ENCODE measurements around the gene HCFC1R1. TPM values are rescaled to one million over a fixed set of nuclear protein-coding genes. Genes with fewer than 3 reads are reported as not detected.

The HCFC1R1 gene
- polyA plus RNA-seq, 1 of the 3 experiments (the other 2 are of a cell fraction) = 54.9 TPM

DNA sequence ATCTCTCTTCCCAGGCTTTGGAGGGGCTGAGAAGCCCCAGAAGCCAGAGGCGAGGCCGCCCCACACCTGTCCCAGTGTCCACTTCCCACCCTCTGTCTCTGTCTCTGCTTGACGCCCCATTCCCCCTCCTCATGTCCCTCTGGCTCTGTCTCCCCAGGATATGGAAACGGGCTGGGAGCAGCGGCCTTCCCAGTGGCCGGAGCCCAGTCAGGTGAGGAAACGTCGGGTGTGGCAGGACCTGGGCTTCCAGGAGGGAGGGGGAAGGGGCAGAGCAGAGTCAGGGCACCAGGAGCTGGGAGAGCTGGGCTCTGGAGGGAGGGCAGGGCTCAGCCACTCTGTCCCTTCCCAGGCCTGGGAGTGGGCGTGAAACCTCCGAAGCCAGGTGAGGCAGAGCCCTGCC lies 32.9 kb downstream of the HCFC1R1 start (continued):
- TF ChIP-seq ZBTB33 (IDR thresholded peaks at IDR 0.05; ENCODE audit: borderline replicate concordance, low read depth) = no peak

- WGBS (ENCODE audit: low lambda C conversion rate) = 85% methylated on average over 5 of the region's 8 CpGs
- no peaks in the 10 kb centered on the region for H3K9me3 ChIP-seq
- no peak for DNase-seq
- no peaks in the 10 kb centered on the region for H4K20me1 ChIP-seq (ENCODE audit: insufficient read depth)
- no peaks in the 10 kb centered on the region for H3K36me3 ChIP-seq (replicated peaks in 1 of 2; ENCODE audit: control insufficient read depth in 1 of 2, insufficient read depth in 2 of 2, low read length in 1 of 2)
- no peaks in the 10 kb centered on the region for H3F3A ChIP-seq (replicated peaks; ENCODE audit: insufficient read depth)
- no peaks in the 10 kb centered on the region for H3K27me3 ChIP-seq (ENCODE audit: insufficient read depth)
- H3K9me2 ChIP-seq = no peaks in the 10 kb centered on the region
- POLR2A ChIA-PET = no interaction called here
- no peak overlapping the region for H3K9ac ChIP-seq
- H2AFZ ChIP-seq (ENCODE audit: low read depth) = no peak overlapping the region
- no peak overlapping the region for H3K27ac ChIP-seq (ENCODE audit: low read depth in 2 of 2, low read length in 1 of 2)
- no peak overlapping the region for H3K4me2 ChIP-seq
- H3K4me3 ChIP-seq (ENCODE audit: low read depth in 2 of 2, low read length in 1 of 2) = no peak overlapping the region
- TF ChIP-seq YY1 (IDR thresholded peaks at IDR 0.05; ENCODE audit: low read depth) (no peak), REST (IDR thresholded peaks at IDR 0.05; ENCODE audit: low read depth, low read length) (no peak), JUND (IDR thresholded peaks at IDR 0.05) (no peak), CHD2 (IDR thresholded peaks at IDR 0.05; ENCODE audit: low read length, partially characterized antibody) (no peak), POLR2AphosphoS5 (IDR thresholded peaks at IDR 0.05; ENCODE audit: low read depth, low read length) (no peak), RCOR1 (IDR thresholded peaks at IDR 0.05; ENCODE audit: low read length) (no peak), GATA2 (CRISPR knock-in tag; IDR thresholded peaks at IDR 0.05) (no peak), GABPA (IDR thresholded peaks at IDR 0.05; ENCODE audit: low read depth) (no peak), RXRA (IDR thresholded peaks at IDR 0.05; ENCODE audit: borderline replicate concordance, low read depth) (no peak), TEAD4 (IDR thresholded peaks at IDR 0.05; ENCODE audit: borderline replicate concordance, insufficient read depth) (no peak), NRF1 (IDR thresholded peaks at IDR 0.05; ENCODE audit: low read depth, low read length) (no peak), SIN3A (IDR thresholded peaks at IDR 0.05; ENCODE audit: borderline replicate concordance, low read depth, low read length) (no peak), CTCF (IDR thresholded peaks at IDR 0.05) (no peak), FOXJ3 (CRISPR knock-in tag; IDR thresholded peaks at IDR 0.05) (no peak), MXI1 (IDR thresholded peaks at IDR 0.05; ENCODE audit: low read depth, low read length) (no peak), NFIC (IDR thresholded peaks at IDR 0.05; ENCODE audit: borderline replicate concordance) (no peak), ZBTB33 (IDR thresholded peaks at IDR 0.05; ENCODE audit: borderline replicate concordance, low read depth) (no peak), EP300 (IDR thresholded peaks at IDR 0.05; ENCODE audit: borderline replicate concordance in 1 of 2, low read depth in 1 of 2, low read length in 1 of 2) (no peak)
- TF ChIP-seq, protein P1, sequence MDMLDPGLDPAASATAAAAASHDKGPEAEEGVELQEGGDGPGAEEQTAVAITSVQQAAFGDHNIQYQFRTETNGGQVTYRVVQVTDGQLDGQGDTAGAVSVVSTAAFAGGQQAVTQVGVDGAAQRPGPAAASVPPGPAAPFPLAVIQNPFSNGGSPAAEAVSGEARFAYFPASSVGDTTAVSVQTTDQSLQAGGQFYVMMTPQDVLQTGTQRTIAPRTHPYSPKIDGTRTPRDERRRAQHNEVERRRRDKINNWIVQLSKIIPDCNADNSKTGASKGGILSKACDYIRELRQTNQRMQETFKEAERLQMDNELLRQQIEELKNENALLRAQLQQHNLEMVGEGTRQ (IDR thresholded peaks at IDR 0.05; ENCODE audit: borderline replicate concordance, low read depth, low read length) = no peak
- TF ChIP-seq, protein P2, sequence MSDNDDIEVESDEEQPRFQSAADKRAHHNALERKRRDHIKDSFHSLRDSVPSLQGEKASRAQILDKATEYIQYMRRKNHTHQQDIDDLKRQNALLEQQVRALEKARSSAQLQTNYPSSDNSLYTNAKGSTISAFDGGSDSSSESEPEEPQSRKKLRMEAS (IDR thresholded peaks at IDR 0.05; ENCODE audit: low read depth) = no peak
- CTCF ChIA-PET = interaction anchor here (1.3 to 2.8 kb wide), 3 partner anchors 25 to 39 kb away, joined by 4 to 8 read pairs (median 4); partner anchors contain the start of gene KREMEN2
- no peaks in the 10 kb centered on the region for H3K79me2 ChIP-seq (ENCODE audit: insufficient read depth)
- peaks cover 0 to 14% of the 10 kb centered on the region in 2 experiments; a peak in 1 of 4 replicates for H3K4me1 ChIP-seq (ENCODE audit: control insufficient read depth in 1 of 2, insufficient read depth in 2 of 2, low read depth in 1 of 2, low read length in 1 of 2)
Observed at GRCh38 chr16:2988590-2989099, 35.1 kb downstream of the HCFC1R1 start.
